Naive B cell (primary cell): ENCODE data around the gene SND1. TPM values are rescaled to one million over a fixed set of nuclear protein-coding genes. Genes with fewer than 3 reads are reported as not detected.
A peak's percentile ranks its signal among the peaks of the same experiment; 100 is the strongest.
"Not testable (repeated sequence)": the region's sequence is repeated elsewhere in the genome, so short reads cannot be mapped to it uniquely, and the experiment has no call there.

Source experiments
- ATAC-seq, 2 donors: fragments of 150-1000 bp; cut with Tn5 transposase; 2 replicates each; pipeline ENCODE4 v1.10.0; 2021; ENCODE audit warnings: low read depth in 2 of 2, mild to moderate bottlenecking in 2 of 2, moderate library complexity in 2 of 2
- DNase-seq: peaks from one replicate; pipeline ENCODE4 v3.0.0; 2022
- H3K27ac Mint-ChIP-seq, 6 donors: one replicate each; pipeline ENCODE4 v1.8.0; 2020 to 2022; ENCODE audit warnings: mild to moderate bottlenecking in 6 of 6, mixed read lengths in 6 of 6, moderate library complexity in 5 of 6, inconsistent platforms in 2 of 6
- H3K27me3 Mint-ChIP-seq, 3 donors: one replicate each; pipeline ENCODE4 v1.8.0; 2021 to 2022; ENCODE audit warnings: mixed read lengths in 3 of 3, mild to moderate bottlenecking in 1 of 3
- H3K36me3 Mint-ChIP-seq, 2 donors: one replicate each; pipeline ENCODE4 v1.8.0; 2020 to 2022; ENCODE audit warnings: mixed read lengths in 2 of 2, inconsistent platforms in 1 of 2, mild to moderate bottlenecking in 1 of 2
- H3K4me1 Mint-ChIP-seq, 3 donors: one replicate each; pipeline ENCODE4 v1.8.0; 2020 to 2022; ENCODE audit warnings: mixed read lengths in 3 of 3, inconsistent platforms in 1 of 3, mild to moderate bottlenecking in 1 of 3, moderate library complexity in 1 of 3
- H3K4me3 Mint-ChIP-seq, 8 donors: one replicate each; pipeline ENCODE4 v1.8.0; 2020 to 2022; ENCODE audit warnings: mild to moderate bottlenecking in 8 of 8, mixed read lengths in 8 of 8, moderate library complexity in 8 of 8, inconsistent platforms in 2 of 8
- H3K9me3 Mint-ChIP-seq, 7 donors: one replicate each; pipeline ENCODE4 v1.8.0; 2020 to 2022; ENCODE audit warnings: mixed read lengths in 7 of 7, mild to moderate bottlenecking in 5 of 7, inconsistent platforms in 2 of 7, moderate library complexity in 1 of 7
- polyA plus RNA-seq, 6 donors: library from polyadenylated mRNA; unstranded; fragments of 300-500 nt; fragmentation: Illumina TruSeq; gene quantifications; one replicate each; pipeline ENCODE4 v1.2.3, GENCODE V29; 2021; ENCODE audit warnings: low read depth in 6 of 6

Gene SND1
- polyA plus RNA-seq, 6 donors from 2014 or later = 50.6 to 83.1 (median 74.2) TPM

GRCh38 chr7:127961786-127962453 is 309.9 kb downstream of the SND1 start:
- Mint-ChIP-seq H3K4me3 (no peak overlapping the region), H3K9me3 (peaks cover 0 to 6% (median 5%) of the 10 kb centered on the region in 7 donors), H3K27me3 (no peaks in the 10 kb centered on the region), H3K36me3 (peaks cover 6 to 8% of the 10 kb centered on the region in 2 donors), H3K4me1 (peaks cover 5 to 15% (median 9%) of the 10 kb centered on the region in 3 donors), H3K27ac (no peak overlapping the region)
- ATAC-seq (no peak), DNase-seq (no peak)

GRCh38 chr7:127962589-127963361 is 310.8 kb downstream of the SND1 start:
- H3K9me3 Mint-ChIP-seq = peaks cover 0 to 6% (median 5%) of the 10 kb centered on the region in 7 donors
- no peak overlapping the region for H3K27ac Mint-ChIP-seq
- no peak for DNase-seq
- no peaks in the 10 kb centered on the region for H3K27me3 Mint-ChIP-seq
- peaks cover 8 to 11% of the 10 kb centered on the region in 2 donors for H3K36me3 Mint-ChIP-seq
- no peak for ATAC-seq
- H3K4me3 Mint-ChIP-seq = no peak overlapping the region
- peaks cover 5 to 19% (median 9%) of the 10 kb centered on the region in 3 donors for H3K4me1 Mint-ChIP-seq

GRCh38 chr7:127963850-127964249 is 311.9 kb downstream of the SND1 start:
- not testable (repeated sequence) for H3K4me3 Mint-ChIP-seq, H3K27ac Mint-ChIP-seq, ATAC-seq, H3K27me3 Mint-ChIP-seq, DNase-seq, H3K9me3 Mint-ChIP-seq
- peaks cover 9 to 22% (median 15%) of the 10 kb centered on the region in 3 donors for H3K4me1 Mint-ChIP-seq
- peaks cover 8 to 15% of the 10 kb centered on the region in 2 donors for H3K36me3 Mint-ChIP-seq

- Mint-ChIP-seq H3K4me3 (no peak overlapping the region), H3K27ac (peak overlapping the region in 1 of 6 donors; percentile 84), H3K27me3 (no peaks in the 10 kb centered on the region), H3K4me1 (peaks cover 5 to 13% (median 6%) of the 10 kb centered on the region in 3 donors), H3K9me3 (peaks cover 0 to 6% (median 5%) of the 10 kb centered on the region in 7 donors), H3K36me3 (peaks cover 0 to 15% of the 10 kb centered on the region in 2 donors)
- no peak for DNase-seq
- no peak for ATAC-seq
Measured at GRCh38 chr7:127967281-127967680, 315.3 kb downstream of the SND1 start.

GRCh38 chr7:127968547-127968946 is 316.6 kb downstream of the SND1 start:
- no peak for ATAC-seq
- peaks cover 0 to 10% of the 10 kb centered on the region in 2 donors for H3K36me3 Mint-ChIP-seq
- no peaks in the 10 kb centered on the region for H3K27me3 Mint-ChIP-seq
- peaks cover 5 to 13% (median 6%) of the 10 kb centered on the region in 3 donors for H3K4me1 Mint-ChIP-seq
- no peak overlapping the region for H3K4me3 Mint-ChIP-seq
- DNase-seq = no peak
- H3K27ac Mint-ChIP-seq = no peak overlapping the region
- H3K9me3 Mint-ChIP-seq = no peaks in the 10 kb centered on the region

GRCh38 chr7:127973832-127974231 is 321.8 kb downstream of the SND1 start:
- H3K36me3 Mint-ChIP-seq = peaks cover 21 to 38% of the 10 kb centered on the region in 2 donors
- no peak overlapping the region for H3K4me3 Mint-ChIP-seq
- DNase-seq = no peak
- peaks cover 12 to 23% (median 18%) of the 10 kb centered on the region in 7 donors for H3K9me3 Mint-ChIP-seq
- H3K27me3 Mint-ChIP-seq = no peaks in the 10 kb centered on the region
- H3K27ac Mint-ChIP-seq = peak overlapping the region in 2 of 6 donors; percentile 18 to 40
- ATAC-seq = no peak
- peaks cover 9 to 20% (median 11%) of the 10 kb centered on the region in 3 donors for H3K4me1 Mint-ChIP-seq

GRCh38 chr7:127974446-127975035 is 322.5 kb downstream of the SND1 start:
- ATAC-seq (no peak), DNase-seq (no peak)
- Mint-ChIP-seq H3K27me3 (no peaks in the 10 kb centered on the region), H3K4me1 (peaks cover 15 to 20% (median 16%) of the 10 kb centered on the region in 3 donors), H3K36me3 (peaks cover 28 to 45% of the 10 kb centered on the region in 2 donors), H3K9me3 (peaks cover 17 to 30% (median 25%) of the 10 kb centered on the region in 7 donors), H3K4me3 (no peak overlapping the region), H3K27ac (no peak overlapping the region)

- Mint-ChIP-seq H3K9me3 (peaks cover 17 to 31% (median 26%) of the 10 kb centered on the region in 7 donors), H3K4me1 (peaks cover 15 to 21% (median 16%) of the 10 kb centered on the region in 3 donors), H3K36me3 (peaks cover 29 to 47% of the 10 kb centered on the region in 2 donors), H3K27me3 (no peaks in the 10 kb centered on the region), H3K4me3 (no peak overlapping the region), H3K27ac (peak overlapping the region in 3 of 6 donors; percentile 15 to 86 (median 75))
- no peak for DNase-seq
- no peak for ATAC-seq
Measured at GRCh38 chr7:127976056-127976737, 324.2 kb downstream of the SND1 start.

GRCh38 chr7:127976738-127977120 is 324.7 kb downstream of the SND1 start:
- Mint-ChIP-seq H3K27me3 (no peaks in the 10 kb centered on the region), H3K4me3 (no peak overlapping the region), H3K4me1 (peaks cover 15 to 21% (median 16%) of the 10 kb centered on the region in 3 donors), H3K27ac (peak overlapping the region in 1 of 6 donors; percentile 15), H3K36me3 (peaks cover 29 to 47% of the 10 kb centered on the region in 2 donors), H3K9me3 (peaks cover 17 to 31% (median 26%) of the 10 kb centered on the region in 7 donors)
- DNase-seq (no peak), ATAC-seq (no peak)

GRCh38 chr7:127978421-127978820 is 326.4 kb downstream of the SND1 start:
- peak overlapping the region in 2 of 6 donors; percentile 79 to 93 for H3K27ac Mint-ChIP-seq
- no peak overlapping the region for H3K4me3 Mint-ChIP-seq
- peaks cover 15 to 26% (median 16%) of the 10 kb centered on the region in 3 donors for H3K4me1 Mint-ChIP-seq
- H3K9me3 Mint-ChIP-seq = peaks cover 17 to 31% (median 26%) of the 10 kb centered on the region in 7 donors
- H3K27me3 Mint-ChIP-seq = no peaks in the 10 kb centered on the region
- ATAC-seq = no peak
- peaks cover 36 to 47% of the 10 kb centered on the region in 2 donors for H3K36me3 Mint-ChIP-seq
- no peak for DNase-seq

- Mint-ChIP-seq H3K27ac (peak overlapping the region in 3 of 6 donors; percentile 69 to 90 (median 71)), H3K27me3 (no peaks in the 10 kb centered on the region), H3K9me3 (peaks cover 17 to 31% (median 26%) of the 10 kb centered on the region in 7 donors), H3K4me1 (peaks cover 15 to 26% (median 16%) of the 10 kb centered on the region in 3 donors), H3K36me3 (peaks cover 36 to 47% of the 10 kb centered on the region in 2 donors), H3K4me3 (no peak overlapping the region)
- ATAC-seq = no peak
- DNase-seq = no peak
Measured at GRCh38 chr7:127979113-127979727, 327.2 kb downstream of the SND1 start.

- Mint-ChIP-seq H3K4me3 (no peak overlapping the region), H3K36me3 (peaks cover 40 to 47% of the 10 kb centered on the region in 2 donors), H3K9me3 (peaks cover 17 to 31% (median 26%) of the 10 kb centered on the region in 7 donors), H3K27me3 (no peaks in the 10 kb centered on the region), H3K4me1 (peaks cover 15 to 22% (median 16%) of the 10 kb centered on the region in 3 donors), H3K27ac (no peak overlapping the region)
- no peak for ATAC-seq
- no peak for DNase-seq
Measured at GRCh38 chr7:127979728-127980126, 327.7 kb downstream of the SND1 start.
